ENCODE measurements around the gene MGRN1. TPM values are rescaled to one million over a fixed set of nuclear protein-coding genes. Genes with fewer than 3 reads are reported as not detected.

The MGRN1 gene
- total and polyA plus RNA-seq, 2 of the 13 experiments (the other 11 are each of a cell fraction or from before 2014, with no cell fraction given) = 11.9 to 12.6 TPM

GRCh38 chr16:4624827-4625559 lies 367 bp downstream of the MGRN1 start (continued):
- TF ChIP-seq, protein P1, sequence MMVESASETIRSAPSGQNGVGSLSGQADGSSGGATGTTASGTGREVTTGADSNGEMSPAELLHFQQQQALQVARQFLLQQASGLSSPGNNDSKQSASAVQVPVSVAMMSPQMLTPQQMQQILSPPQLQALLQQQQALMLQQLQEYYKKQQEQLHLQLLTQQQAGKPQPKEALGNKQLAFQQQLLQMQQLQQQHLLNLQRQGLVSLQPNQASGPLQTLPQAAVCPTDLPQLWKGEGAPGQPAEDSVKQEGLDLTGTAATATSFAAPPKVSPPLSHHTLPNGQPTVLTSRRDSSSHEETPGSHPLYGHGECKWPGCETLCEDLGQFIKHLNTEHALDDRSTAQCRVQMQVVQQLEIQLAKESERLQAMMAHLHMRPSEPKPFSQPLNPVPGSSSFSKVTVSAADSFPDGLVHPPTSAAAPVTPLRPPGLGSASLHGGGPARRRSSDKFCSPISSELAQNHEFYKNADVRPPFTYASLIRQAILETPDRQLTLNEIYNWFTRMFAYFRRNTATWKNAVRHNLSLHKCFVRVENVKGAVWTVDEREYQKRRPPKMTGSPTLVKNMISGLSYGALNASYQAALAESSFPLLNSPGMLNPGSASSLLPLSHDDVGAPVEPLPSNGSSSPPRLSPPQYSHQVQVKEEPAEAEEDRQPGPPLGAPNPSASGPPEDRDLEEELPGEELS (CRISPR knock-in tag; IDR thresholded peaks at IDR 0.05) = 0 out of 2 replicates have a peak, but pooled peaks have one; percentile 3
- peak; percentile 81; the same call in 1 of the 2 replicates for TF ChIP-seq ATF7-NPFF (CRISPR knock-in tag; IDR thresholded peaks at IDR 0.05; ENCODE audit: low read depth)
- TF ChIP-seq, protein P2, sequence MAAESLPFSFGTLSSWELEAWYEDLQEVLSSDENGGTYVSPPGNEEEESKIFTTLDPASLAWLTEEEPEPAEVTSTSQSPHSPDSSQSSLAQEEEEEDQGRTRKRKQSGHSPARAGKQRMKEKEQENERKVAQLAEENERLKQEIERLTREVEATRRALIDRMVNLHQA (CRISPR knock-in tag; IDR thresholded peaks at IDR 0.05) = no peak
- no peak for TF ChIP-seq HOXA7 (CRISPR knock-in tag; IDR thresholded peaks at IDR 0.05)
- no peak for TF ChIP-seq PRDM10 (CRISPR knock-in tag; IDR thresholded peaks at IDR 0.05; ENCODE audit: low read depth)
- no peak for TF ChIP-seq U2AF1 (optimal IDR thresholded peaks at IDR 0.05; ENCODE audit: low read depth, low read length)
- no peak for TF ChIP-seq NFKBIZ (CRISPR knock-in tag; IDR thresholded peaks at IDR 0.05)
- no peak for TF ChIP-seq ZNF180 (CRISPR knock-in tag; IDR thresholded peaks at IDR 0.05; ENCODE audit: borderline replicate concordance, low read depth)
- no peak for TF ChIP-seq CBX2 (IDR thresholded peaks at IDR 0.05; ENCODE audit: low read depth, low read length)
- TF ChIP-seq CBX2 (CRISPR knock-in tag; IDR thresholded peaks at IDR 0.05; ENCODE audit: low read depth) = no peak
- TF ChIP-seq ZNF431 (CRISPR knock-in tag; IDR thresholded peaks at IDR 0.05; ENCODE audit: borderline replicate concordance, low read depth) = peak; percentile 64; the same call in 1 of the 2 replicates
- peak; percentile 58 for TF ChIP-seq RNF2 (conservative IDR thresholded peaks at IDR 0.05; ENCODE audit: low read depth)
- TF ChIP-seq ARNT2 (CRISPR knock-in tag; IDR thresholded peaks at IDR 0.05; ENCODE audit: low read depth) = peak; percentile 76; the same call in 1 of the 2 replicates
- no peak for TF ChIP-seq CERS6 (CRISPR knock-in tag; IDR thresholded peaks at IDR 0.05)
- TF ChIP-seq ZNF121 (CRISPR knock-in tag; IDR thresholded peaks at IDR 0.05) = peak; percentile 26; the same call in 1 of the 2 replicates
- no peak for TF ChIP-seq ZNF260 (CRISPR knock-in tag; IDR thresholded peaks at IDR 0.05; ENCODE audit: borderline replicate concordance, low read depth)
- TF ChIP-seq SIN3B (IDR thresholded peaks at IDR 0.05; ENCODE audit: low read length) = no peak
- TF ChIP-seq MAZ (IDR thresholded peaks at IDR 0.05; ENCODE audit: borderline replicate concordance, low read depth, low read length) = no peak
- peak; percentile 92 for TF ChIP-seq MAZ (CRISPR knock-in tag; IDR thresholded peaks at IDR 0.05; ENCODE audit: low read depth)
- peak; percentile 82 for TF ChIP-seq HES4 (CRISPR knock-in tag; IDR thresholded peaks at IDR 0.05; ENCODE audit: borderline replicate concordance)
- TF ChIP-seq, protein P3, sequence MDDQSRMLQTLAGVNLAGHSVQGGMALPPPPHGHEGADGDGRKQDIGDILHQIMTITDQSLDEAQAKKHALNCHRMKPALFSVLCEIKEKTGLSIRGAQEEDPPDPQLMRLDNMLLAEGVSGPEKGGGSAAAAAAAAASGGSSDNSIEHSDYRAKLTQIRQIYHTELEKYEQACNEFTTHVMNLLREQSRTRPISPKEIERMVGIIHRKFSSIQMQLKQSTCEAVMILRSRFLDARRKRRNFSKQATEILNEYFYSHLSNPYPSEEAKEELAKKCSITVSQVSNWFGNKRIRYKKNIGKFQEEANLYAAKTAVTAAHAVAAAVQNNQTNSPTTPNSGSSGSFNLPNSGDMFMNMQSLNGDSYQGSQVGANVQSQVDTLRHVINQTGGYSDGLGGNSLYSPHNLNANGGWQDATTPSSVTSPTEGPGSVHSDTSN (CRISPR knock-in tag; IDR thresholded peaks at IDR 0.05; ENCODE audit: borderline replicate concordance) = no peak

All from HepG2 (cell line).